ENCODE measurements around the gene PAGR1.
A peak's percentile ranks its signal among the peaks of the same experiment; 100 is the strongest.

The PAGR1 gene

GRCh38 chr16:29811896-29812665 lies 3.9 kb upstream of the PAGR1 start, which contains the start of gene PRRT2:
Gene PRRT2 (plus strand): TSS chr16:29812193. CDS start chr16:29813055, 862 bp downstream.
- TF ChIP-seq EZH2phosphoT487 (conservative IDR thresholded peaks at IDR 0.05; ENCODE audit: low read length) (no peak), CTCF (IDR thresholded peaks at IDR 0.05; ENCODE audit: insufficient read depth, low read length, poor library complexity, severe bottlenecking) (no peak)
- Histone ChIP-seq H3K9ac (ENCODE audit: low read length) (0 out of 2 replicates have a peak within 1 kb of the TSS, but pooled peaks have one; percentile 19), H3K79me2 (ENCODE audit: insufficient read depth, low read length) (peaks cover 19% of the 10 kb centered on the region), H3K27ac (ENCODE audit: low read depth, low read length) (no peak within 1 kb of the TSS), H3K4me3 (ENCODE audit: insufficient read depth, low read length, poor library complexity, severe bottlenecking) (no peak within 1 kb of the TSS), H4K20me1 (ENCODE audit: low read depth, low read length) (peaks cover 8% of the 10 kb centered on the region), H2AFZ (ENCODE audit: low read depth, low read length, severe bottlenecking) (no peak within 1 kb of the TSS), H3K4me2 (ENCODE audit: low read depth, low read length, poor library complexity, severe bottlenecking) (peak within 1 kb of the TSS; percentile 29), H3K27me3 (ENCODE audit: low read length) (no peaks in the 10 kb centered on the region), H3K36me3 (ENCODE audit: low read length) (peaks cover 11% of the 10 kb centered on the region), H3K9me3 (ENCODE audit: insufficient read depth, low read length) (no peaks in the 10 kb centered on the region), H3K9me2 (replicated peaks; ENCODE audit: insufficient read depth, low read length) (no peaks in the 10 kb centered on the region), H3F3A (ENCODE audit: insufficient read depth) (peaks cover 20% of the 10 kb centered on the region; the same call in 1 of the 2 replicates)

- H3K27ac ChIP-seq (ENCODE audit: low read depth, low read length): no peak overlapping the region
- no peak overlapping the region for H3K9ac ChIP-seq (ENCODE audit: low read length)
Measured at GRCh38 chr16:29812754-29813643, 3.0 kb upstream of the PAGR1 start.

More at GRCh38 chr16:29812754-29813643, 3.0 kb upstream of the PAGR1 start:
- peaks cover 23% of the 10 kb centered on the region for H3F3A ChIP-seq (ENCODE audit: insufficient read depth)
- peaks cover 11% of the 10 kb centered on the region for H3K36me3 ChIP-seq (ENCODE audit: low read length)
- H3K9me3 ChIP-seq (ENCODE audit: insufficient read depth, low read length): no peaks in the 10 kb centered on the region
- no peak overlapping the region for H3K4me3 ChIP-seq (ENCODE audit: insufficient read depth, low read length, poor library complexity, severe bottlenecking)
- TF ChIP-seq EZH2phosphoT487 (conservative IDR thresholded peaks at IDR 0.05; ENCODE audit: low read length) (no peak), CTCF (IDR thresholded peaks at IDR 0.05; ENCODE audit: insufficient read depth, low read length, poor library complexity, severe bottlenecking) (no peak)
- H2AFZ ChIP-seq (ENCODE audit: low read depth, low read length, severe bottlenecking): no peak overlapping the region
- no peaks in the 10 kb centered on the region for H3K9me2 ChIP-seq (replicated peaks; ENCODE audit: insufficient read depth, low read length)
- no peak overlapping the region for H3K4me2 ChIP-seq (ENCODE audit: low read depth, low read length, poor library complexity, severe bottlenecking)
- peaks cover 21% of the 10 kb centered on the region for H3K79me2 ChIP-seq (ENCODE audit: insufficient read depth, low read length)
- H3K27me3 ChIP-seq (ENCODE audit: low read length): no peaks in the 10 kb centered on the region
- H4K20me1 ChIP-seq (ENCODE audit: low read depth, low read length): peaks cover 8% of the 10 kb centered on the region
